ENCODE data around the gene CLDN14.
"Not testable (repeated sequence)": the region's sequence is repeated elsewhere in the genome, so short reads cannot be mapped to it uniquely, and the experiment has no call there.

The CLDN14 gene

DNA sequence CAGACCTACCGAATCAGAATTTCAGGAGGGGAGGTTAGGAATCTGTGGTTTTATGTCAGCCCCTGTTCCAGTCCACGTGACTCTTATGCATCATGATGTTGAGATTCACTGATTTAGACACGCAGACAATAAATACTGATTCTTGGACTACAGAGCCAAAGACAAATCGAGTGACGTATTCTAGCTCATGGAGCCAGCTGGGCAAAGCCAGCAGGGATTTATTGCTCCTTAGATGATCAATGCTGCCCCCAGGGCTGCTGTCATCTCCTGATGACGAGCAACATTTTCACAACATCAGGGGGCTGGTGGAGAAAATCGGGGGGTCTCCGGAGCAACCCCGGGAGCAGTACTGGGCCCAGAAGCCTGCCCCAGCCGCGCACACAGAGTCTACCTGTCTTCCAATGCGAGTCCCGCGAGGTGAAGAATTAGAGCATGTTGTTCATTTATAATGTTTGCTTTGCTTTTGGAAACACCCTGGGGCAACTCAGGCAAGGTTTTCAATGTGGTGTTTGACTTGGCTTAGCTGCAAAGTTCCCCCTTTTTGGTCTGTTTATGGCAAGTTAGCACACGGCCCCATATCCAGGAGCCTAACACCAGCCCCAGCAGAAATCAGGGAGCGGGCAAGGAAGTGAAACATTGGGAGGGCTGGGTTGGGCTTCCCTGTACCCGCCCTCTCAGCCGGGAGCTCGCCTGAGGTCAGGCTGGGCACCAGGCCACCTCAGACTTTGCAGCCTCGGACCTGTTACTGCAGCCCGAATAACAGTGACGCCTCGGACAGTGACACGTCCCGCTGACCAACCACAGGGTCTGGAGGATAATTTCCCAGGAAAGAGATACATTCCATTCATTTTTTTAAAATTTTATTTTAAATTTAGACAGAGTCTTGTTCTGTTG, 19.9 kb upstream of the CLDN14 start:
- DNase-seq = peak; percentile 57

DNA sequence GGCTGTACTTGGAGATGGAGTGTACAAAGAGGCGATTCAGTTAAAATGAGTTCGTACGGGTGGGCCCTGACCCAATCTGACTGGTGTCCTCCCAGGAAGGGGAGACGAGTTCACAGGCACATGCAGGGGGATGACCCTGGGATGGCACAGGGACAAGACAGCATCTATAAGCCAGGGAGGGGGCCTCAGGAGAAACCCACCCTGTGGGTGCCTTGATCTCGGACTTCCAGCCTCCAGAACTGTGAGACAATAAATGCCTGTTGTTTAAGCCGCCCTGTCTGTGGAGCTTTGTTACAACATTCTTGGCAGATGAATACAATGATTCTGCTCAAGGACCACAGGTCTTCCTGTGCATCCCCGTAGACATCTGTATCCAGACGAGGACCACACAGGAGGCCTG, 14.6 kb upstream of the CLDN14 start:
- no peak for DNase-seq

DNA sequence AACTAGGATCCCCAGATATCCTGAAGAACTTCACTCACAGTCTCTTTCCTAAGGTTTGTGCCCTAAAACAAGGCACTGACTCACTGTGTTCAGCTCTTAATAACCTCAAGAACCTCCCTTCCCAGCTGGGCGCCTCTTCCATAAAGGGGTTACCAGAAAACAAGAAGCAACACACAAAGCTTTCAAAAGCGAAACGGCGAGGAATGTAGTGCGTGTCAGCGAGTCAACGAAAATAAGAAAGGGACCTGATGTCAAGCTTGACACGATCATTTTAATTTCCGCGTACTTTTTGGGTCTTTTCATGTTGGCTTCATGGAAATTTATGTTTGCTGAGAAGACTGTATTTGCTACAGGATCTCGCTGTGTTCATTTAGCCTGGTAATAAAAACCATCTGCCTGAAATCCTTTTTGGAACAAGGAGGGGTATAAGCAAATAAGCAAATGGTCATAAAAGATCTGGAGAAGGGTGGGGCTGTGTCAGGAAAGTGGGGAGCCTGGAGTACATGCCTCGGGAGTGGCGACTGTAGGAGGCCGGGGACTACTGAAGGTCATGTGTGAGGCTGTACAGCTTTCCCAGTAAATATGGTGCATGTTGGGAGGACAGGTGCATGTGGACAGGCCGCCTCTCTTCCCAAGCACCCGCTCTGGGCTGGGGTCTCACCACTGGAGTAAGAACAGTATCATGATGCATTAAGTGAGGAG, 11.4 kb upstream of the CLDN14 start:
- no peak for DNase-seq

DNA sequence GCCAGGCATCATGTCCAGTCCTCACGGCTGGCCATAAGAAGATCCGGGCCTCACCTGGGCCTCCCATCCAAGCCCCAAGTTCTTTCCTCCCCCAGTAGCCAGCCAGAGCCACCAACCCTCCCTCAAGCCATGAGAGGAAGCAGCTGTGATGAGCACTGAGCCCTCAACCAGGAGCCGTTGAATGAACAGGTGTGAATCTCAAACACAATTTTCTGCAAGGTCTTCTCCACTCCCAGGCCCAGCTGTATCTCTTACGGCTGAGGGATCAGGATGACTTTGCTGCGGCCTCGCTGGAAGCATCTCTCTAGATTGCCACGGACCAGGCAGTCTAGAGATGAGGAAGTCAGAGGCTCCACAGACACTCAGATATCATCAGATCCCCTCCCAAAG, 9.8 kb upstream of the CLDN14 start:
- no peak for DNase-seq

DNA sequence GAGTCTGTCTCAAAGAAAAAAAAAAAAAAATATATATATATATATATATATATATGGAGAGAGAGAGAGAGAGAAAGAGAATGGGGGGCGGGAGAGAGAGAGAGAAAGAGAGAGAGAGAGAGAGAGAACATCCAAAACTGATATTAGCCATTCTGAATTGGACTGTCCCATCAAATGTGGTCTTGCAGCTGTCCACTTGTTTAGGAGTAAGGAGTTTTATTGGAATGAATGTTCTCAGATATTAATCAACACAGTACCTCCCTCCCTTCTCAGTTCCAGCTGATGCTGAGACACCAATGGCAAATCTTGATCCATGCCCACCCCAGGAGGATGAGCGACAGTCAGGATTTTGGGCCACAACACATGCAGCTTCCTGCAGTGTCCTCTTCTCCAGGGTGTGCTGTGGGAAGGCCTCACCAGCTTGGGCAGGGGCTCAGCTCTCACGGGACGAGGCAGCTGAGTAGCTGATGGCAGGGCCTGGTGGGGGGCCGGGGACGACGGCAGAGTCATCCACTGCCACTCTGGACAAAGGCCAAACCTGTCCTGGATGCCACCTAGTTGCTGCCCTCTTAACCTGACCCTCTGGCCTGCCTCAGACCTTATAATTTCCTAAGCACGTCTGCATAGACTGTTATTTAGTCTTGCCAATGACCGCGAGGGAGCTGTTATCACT, 9.3 kb upstream of the CLDN14 start:
- no peak for DNase-seq

DNA sequence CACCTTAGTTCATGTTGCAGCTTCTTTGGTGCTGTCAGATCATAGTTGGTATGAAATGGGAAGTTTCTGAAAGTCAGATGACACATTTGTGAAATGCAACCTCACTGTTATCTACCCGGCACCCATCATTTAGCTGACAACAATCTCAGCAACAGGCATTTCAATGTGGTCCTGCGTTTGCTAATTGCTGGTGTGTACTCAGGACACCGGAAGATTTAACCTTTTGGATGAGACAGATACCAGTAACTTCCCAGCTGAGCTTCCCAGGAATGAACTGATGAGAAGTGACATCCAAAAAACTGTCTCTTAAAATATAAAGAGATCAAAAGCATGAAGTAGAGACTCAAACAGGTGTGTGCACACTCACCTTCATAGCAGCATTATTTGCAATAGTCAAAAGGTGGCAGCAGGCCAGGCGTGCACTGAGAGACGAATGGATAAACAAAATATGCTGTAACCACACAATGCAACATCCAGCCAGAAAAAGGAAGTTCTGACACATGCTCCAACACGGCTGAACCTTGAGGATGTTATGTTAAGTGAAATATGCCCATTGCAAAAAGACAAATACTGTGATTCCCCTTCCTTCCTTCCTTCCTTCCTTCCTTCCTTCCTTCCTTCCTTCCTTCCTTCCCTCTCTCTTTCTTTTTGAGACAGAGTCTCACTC, 7.9 kb upstream of the CLDN14 start:
- DNase-seq = no peak

DNA sequence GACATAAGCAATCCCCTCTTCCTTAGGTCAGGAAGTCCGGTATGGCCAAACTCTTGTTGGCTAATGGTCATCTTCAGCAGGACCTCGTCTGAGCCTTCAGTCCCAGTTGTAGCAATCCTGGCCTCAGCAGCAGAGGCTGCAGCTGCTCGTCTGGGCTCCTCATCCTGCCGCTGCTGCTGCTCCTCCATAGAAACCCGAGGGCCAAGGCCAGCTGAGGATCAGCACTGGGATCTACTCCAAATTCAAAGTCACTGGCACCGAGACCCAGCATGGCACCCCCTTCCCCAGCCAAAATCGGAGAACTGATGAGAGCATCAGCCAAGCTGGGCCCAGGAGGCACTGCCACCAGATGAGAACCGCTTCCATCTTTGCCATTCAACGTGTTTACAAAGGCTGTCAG, 6.3 kb upstream of the CLDN14 start:
- no peak for DNase-seq

DNA sequence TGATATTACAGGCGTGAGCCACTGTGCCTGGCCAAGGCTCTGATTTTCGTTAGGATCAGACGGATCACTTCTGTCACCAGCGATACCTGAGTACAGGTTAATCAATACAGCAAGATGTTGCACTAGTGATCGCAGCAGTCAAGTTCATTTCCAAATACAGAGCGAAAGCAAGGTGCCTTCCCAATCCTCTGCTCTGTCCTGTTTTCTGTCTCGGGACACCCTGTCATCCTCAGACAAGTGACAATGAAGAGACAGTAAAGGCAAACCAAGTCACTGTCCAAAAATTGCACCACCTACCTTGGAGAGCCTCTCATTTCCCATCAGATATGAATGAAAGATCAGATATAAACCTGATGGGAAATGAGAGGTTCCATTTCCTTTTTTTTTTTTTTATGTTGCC, 5.6 kb upstream of the CLDN14 start:
- DNase-seq = no peak

DNA sequence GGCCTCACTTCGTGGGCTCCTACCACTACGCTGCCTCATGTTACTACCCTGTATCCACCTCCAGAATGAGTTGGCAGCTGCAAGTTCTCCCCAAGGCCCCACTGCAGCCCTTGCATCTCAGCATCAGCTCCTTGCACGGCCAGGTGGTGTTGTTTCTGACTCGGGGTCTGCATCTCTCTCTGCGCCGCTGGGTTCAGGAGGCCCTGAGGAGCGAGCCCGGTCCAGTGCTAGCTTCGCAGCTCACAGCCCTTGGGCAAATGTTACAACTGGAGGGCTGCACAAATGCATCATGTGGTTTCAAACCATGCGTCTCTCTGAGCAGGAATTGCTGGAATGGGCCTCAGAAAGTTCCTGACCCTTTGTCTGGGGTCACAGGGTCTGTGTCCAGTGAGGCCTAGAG, 3.2 kb upstream of the CLDN14 start:
- DNase-seq = no peak

DNA sequence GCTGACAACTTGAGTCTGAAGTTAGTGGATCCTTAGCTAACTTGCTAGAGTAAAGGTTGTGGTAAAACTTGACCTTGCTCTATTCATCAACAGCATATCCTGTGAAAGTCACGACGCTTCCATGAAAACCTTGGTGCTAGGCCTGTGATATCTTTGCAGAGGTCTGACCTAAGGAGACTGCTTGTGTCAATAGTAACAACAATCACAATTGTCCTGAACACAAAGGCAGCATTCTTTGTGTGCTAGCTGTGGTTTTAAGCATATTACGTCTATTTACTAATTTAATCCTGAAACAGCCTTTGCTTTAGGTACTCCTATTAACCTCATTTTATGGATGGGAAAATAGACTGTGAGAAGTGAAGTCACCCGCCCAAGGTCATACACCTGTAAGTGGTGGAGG, 2.8 kb upstream of the CLDN14 start:
- no peak for DNase-seq

DNA sequence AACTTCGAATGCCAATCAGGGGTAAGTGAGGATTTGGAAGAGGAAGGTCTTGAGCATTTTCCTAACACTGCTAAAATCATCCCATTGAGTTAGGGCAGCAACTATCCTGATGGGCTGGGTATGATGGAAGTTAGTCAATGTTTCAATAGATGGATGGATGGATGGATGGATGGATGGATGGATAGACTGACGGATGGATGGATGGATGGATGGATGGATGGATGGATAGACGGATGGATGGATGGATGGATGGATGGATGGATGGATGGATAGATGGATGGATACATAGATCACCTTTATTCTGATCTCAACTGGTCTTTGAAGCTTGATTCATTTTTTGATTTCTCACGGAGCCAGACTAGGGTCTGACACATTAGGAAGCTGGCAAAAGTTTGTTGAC, 2.3 kb upstream of the CLDN14 start:
- no peak for DNase-seq

DNA sequence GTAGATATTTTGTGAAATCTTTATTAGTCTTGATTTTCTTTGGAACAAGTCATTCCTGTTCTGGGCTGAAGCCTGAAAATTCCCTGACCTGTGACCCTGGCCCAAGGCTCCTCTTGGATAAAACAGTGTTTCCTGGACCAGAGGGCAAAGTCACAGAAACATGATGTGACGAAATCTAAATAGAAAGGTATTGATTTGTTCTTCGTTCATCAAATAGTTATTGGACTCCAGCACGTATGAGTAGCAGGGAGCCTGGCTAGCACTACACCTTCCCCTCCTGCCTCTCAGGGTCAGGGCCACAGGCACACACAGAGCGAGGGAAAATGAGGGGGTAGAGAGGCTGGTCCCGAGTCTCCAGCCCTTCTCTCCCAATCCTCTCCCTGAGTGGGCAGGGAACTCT, 1.7 kb upstream of the CLDN14 start:
- no peak for DNase-seq

DNA sequence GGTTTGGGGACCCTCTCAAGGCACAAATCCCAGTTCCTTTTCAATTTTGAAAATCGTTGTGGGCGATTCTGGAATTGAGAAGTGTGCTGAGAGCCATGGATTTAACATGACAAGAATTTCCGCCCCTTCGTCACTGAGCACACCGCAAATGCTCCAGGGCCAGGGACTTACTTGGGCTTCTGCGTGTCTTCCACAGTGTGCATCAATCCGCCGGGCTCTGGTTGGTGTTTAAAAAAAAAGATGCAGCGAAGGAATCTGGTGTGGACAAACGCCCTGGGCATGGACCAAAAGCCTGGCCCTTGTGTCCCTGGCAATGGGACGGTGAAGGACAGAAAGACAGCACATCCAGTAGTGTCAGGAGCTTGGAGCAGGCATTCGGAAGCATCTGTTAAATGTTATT, 696 bp upstream of the CLDN14 start:
- no peak for DNase-seq

DNA sequence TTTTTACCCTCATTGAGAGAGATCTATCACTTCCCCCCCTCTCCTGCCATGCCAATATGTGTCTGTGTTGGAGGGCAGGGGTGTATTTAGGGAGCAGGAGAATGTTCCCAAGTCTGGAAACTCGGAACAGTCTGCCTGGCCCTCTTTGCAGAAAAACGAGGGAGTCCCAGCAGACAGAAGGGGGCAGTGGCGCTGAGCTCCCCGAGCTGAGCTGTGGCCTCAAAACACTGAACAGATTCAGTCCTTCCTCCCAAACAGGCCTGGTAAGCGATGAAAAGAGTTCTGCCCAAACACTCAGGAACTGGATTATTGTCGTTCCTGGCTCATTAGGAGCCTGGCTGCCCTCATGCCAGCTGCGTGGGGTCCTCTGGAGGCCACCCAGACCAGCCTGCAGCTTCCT, 981 bp downstream of the CLDN14 start:
- no peak for DNase-seq

DNA sequence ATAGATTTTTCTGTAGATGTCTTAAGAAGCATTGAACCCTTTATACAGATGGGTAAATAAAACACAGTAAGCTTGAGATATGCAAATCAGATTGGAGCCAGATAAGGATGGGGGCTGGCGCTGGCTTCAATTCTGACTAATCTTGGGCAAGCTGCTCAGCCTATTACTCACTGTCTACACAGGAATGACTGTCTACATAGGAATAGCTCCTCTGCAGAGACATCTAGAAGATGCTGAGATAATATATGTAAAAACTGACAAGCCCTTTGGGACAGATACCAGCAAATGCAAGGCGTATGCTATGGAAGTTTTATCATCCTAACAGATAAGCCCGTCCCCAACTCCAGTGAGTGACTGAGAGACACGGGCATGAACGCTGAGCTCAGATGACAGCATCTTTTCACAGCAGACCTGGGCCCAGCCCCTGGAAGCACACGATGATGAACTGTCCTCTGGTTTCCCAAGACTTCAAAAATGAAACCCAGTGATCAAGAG, 1.7 kb downstream of the CLDN14 start:
- DNase-seq = no peak

DNA sequence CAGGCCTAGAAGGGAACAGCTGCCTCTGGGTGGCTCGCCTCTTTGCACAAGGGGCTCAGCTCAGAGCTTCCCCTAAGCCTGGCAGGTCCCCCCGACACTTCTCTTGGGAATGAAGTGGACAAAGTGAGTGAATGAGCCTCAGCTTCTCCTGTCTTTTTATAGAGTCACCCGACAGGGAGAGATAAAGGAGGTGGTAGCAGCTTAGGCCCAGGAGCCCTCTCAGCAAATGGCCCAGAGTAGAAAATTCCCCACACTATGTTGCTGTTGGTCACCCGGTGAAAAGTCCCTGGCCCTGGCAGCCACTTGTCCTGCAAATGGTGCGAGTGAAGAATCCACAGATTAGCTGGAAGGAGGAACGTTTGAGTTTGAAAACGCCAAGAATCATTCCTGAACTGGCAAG, 2.4 kb downstream of the CLDN14 start:
- no peak for DNase-seq

DNA sequence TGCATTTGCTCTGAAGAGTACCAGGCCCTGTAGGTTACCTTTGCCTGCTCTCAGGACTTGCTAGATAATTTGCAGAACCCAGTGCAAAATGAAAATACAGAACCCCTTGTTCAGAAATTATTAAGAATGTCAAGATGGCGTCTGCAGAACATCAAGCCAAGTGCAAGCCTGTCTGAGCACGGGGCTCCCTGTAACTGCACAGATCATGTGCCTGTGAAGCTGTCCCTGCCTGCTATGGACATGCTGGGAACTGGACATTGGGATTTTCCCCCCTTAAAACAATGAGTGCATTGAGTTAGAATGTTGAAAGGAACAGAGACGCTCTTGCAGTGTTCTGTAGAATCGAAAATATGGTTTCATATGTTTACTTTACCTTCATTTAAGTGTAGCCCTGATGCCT, 2.9 kb downstream of the CLDN14 start:
- no peak for DNase-seq

DNA sequence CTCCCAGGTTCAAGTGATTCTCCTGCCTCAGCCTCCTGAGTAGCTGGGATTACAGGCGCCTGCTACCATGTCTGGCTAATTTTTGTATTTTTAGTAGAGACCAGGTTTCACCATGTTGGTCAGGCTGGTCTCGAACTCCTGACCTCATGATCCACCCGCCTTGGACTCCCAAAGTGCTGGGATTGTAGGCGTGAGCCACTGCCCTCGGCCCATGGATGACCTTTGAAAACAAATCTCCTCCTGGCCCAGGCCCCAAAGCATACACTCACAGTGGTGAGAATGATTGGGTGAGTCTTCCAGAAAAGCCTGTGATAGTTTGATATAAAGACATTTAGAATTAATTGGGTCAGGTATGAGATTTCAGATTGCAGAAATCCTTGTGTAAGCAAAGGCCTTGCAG, 3.4 kb downstream of the CLDN14 start:
- not testable (repeated sequence) for DNase-seq

DNA sequence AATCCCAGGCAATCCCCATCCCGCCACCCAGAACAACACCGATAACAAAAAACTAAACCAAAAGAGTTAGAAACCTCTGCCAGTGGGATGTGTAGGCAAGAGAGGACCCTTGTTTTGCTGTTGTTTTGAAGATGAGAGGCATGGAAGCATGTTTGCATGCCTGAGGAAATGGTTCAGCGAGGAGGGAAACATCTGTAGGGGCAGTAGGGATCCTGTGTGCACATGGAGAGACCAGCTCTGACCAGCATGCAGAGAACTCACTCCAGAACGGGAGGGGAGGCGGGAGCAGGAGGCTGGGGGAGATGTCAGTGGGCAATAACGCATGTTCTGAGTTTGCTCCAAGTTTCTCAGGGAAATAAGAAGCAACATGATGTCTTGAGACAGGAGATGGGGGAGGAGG, 5.3 kb downstream of the CLDN14 start:
- DNase-seq = no peak

DNA sequence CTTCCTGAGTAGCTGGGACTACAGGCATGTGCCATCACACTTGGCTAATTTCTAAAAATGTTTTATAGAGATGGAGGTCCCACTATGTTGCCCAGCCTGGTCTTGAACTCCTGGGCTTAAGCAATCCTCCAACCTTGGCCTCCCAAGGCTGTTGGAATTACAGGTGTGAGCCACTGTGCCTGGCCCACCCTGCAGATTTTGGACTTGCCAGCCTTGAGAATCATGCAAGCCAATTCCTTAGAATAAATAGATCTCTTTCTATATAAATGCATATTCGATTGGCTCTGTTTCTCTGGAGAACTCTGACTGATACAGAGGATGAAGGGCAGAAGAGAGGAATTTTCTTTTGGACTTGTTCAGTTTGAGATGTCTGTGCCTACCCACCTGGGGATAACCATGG, 6.7 kb downstream of the CLDN14 start:
- DNase-seq = no peak

DNA sequence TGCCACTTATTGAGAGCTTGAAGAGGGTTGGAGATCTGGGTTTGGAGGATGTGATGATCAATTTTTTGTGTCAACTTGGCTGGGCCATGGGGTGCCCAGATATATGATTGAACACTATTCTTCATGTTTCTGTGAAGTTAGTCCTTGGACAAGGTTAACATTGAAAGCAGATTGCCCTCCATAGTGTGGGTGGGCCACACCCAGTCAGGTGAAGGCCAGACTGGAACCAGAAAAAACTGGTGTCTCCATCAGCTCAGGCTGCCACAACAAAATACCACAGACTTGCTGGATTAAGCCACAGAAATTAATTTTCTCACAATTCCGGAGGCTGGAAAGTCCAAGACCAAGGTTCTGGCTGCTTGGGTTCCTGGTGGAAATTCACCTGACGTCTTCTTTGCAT, 7.5 kb downstream of the CLDN14 start:
- no peak for DNase-seq

DNA sequence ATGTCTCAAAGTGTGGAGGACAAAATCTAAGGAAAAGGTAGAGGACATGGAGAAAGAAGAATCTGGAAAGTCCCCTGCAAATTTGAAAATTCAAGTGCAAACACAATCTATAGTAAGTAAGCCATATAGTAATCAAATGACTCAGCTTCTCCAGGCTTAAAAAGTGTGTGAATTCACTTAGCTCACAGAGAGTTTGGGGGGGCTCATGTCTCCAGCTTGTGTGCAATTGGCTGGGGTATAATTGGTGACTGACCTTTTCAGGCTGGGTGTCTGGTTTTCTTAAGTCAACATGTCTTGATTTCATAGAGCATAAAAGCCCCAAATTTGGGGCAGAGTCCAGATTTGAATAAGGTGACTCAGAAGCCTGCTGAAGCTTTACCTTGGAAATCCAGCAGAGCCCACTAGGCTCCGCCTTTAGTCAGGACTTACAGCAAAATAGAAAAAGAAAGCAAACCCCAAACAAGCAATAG, 8.6 kb downstream of the CLDN14 start:
- DNase-seq = no peak

DNA sequence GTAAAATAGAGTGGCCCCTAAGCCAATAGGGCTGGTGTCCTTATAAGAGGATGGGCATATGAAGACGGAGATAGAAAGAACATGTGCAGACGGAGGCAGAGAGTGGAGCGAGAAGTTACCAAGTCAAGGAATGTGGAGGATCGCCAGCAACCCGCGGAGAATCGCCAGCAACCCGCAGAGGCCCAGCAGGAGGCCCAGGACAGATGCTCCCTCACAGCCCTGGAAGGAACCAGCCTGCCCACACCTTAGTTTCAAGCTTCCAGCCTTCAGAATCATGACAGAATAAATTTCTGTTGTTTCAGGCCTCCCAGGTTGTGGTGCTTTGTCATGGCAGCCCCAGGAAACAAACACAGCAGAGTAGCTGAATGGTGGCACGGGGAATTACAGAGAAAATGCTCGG, 9.6 kb downstream of the CLDN14 start:
- no peak for DNase-seq

Measured in femur (tissue), 1 donor.